GM21737 (cell line): ENCODE results near the gene GALNT2.

ENCODE experiments used
- ATAC-seq: cut with Tn5 transposase; IDR thresholded peaks from one replicate; pipeline ENCODE4 v1.9.1; 2021; ENCODE audit warnings: mild to moderate bottlenecking, moderate library complexity; ENCODE audit not compliant: unreplicated experiment

Gene GALNT2

DNA sequence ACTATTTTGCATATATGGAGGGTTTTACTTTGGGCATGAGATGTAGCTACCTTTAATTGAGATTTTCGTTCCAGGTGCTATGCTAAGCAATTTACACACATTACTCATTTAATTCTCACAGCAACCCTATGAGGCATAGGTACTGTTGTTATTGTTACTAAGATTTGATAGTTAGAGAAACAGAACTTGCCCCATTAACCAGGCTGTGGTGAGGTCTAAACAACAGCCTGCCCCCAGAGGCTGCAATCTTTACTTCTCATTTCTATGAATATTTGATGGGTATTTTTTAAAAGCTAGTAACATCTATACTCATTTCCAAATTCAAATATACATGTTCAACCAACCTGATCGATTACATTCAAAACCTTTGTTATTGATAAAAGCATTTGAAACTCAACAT, 155.6 kb downstream of the GALNT2 start:
- ATAC-seq, result no peak

DNA sequence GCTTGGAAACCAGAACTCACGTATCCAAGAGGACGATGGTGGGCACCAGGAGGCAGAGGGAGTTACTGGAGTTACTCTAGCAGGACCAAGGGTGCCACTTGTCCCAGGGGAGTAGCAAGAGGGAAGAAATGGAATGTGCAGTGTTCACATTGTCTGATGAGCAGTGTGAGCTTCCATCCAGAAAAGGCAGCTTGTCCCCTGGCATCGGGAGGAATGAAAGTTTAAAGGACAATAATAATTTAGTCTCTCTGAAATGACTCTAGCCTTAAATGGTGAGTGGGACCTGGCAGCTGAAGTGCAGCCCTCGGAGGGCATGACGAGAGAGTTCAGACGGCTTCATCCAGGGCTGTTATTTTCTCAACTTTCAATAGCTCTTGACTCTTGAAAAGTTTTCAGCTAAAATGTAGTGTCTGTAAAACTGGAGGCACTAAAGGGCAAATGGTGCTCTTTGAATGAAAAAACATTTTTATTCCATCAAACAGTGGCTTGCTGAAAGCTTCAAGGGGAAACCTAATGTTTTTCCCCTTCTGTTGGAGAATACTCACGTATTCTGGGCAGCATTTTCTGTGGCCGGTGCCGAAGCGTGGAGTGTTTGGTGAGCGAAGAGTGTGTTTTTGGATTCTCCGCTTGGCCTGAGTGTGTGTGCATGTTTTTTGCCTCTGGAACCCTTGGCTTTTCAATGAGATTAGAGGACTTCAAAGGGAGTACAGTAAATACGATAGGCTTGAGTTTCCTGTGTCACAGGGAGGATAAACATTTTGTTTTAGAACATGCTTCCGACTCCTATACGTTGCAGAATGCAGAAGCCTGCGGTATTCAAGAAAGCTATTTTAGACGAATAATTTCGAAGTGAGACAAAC, 157.3 kb downstream of the GALNT2 start:
- ATAC-seq, result no peak

DNA sequence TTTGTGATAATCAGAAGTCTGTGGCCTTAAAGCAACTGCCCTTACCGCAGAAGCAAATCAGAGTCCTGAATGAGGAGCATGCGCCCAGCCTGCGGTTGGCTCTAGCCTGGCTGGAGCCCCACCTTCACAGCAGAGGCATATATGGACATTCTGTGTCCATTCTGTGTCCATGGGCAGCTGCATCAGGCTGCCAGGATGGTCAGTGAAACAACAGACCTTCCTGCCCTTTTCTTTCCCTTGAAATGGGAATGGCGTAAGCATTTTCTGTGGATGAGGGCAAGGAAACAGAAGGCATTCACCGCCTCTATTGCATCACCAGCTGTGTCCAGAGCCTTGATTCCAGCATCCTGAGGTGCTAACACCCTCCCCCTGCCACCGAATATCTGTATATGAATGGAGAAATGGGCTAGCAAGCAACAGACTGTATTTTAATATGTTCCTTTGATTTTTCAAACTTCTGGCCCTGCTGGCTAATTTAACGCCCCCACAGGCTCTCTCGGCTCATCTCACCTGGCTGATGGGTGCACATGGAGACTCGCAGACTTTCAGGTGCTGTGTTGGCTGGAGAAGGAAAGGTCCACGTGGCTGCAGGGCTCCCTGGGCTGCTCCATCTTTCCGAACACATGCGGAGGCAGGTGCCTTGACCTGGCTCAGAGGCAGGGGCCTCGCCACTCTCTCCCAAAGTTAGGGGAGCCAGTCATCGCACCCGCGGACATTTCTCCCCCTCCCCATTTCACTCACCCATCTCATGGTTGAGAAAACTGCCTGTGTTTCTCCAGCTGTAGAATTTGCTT, 159.2 kb downstream of the GALNT2 start:
- ATAC-seq, result no peak

DNA sequence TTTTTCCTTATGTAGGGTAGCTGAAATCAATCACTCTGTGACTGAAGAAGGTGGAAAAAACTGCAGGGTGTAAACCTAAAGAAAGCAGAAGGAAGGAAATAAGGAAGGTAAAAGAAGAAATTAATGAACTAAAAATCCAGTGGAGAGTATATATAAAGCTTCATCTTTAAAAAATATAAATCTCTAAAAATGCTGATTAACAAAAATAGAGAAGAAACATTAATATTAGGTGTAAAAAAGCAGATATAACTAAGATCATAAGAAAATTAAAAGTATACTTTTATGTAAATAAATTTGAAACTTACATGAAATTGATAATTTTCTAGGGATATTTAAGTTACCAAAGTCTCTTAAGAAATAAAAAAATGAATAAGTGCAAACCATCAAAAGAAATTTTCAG, 159.8 kb downstream of the GALNT2 start:
- ATAC-seq, result no peak

DNA sequence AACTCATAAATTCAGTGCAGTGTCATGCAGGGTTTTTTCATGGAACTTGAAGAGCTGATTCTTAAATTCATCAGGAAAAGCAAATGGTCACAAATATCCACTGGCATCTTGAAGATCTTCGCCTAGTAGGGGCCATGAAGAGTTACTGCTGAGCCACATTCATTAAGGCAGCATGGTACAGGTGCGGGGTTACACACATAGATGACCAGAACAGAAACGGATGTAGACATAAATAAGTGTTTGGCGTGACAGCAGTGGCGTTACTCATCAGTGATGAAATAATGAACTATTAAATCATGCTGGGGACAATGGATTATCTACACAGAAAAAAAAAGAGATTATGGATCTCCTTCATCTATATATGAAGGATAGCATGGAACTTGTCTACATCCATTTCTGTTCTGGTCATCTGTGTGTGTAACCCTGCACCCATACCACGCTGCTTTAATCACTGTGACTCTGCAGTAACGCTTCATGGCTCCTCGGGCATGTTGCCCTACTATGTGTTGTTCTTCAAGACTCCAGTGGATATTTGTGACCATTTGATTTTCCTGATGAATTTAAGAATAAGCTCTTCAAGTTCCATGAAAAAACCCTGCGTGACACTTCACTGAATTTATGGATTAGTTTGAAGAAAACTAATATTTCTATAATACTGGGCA, 161.3 kb downstream of the GALNT2 start:
- ATAC-seq, result no peak

DNA sequence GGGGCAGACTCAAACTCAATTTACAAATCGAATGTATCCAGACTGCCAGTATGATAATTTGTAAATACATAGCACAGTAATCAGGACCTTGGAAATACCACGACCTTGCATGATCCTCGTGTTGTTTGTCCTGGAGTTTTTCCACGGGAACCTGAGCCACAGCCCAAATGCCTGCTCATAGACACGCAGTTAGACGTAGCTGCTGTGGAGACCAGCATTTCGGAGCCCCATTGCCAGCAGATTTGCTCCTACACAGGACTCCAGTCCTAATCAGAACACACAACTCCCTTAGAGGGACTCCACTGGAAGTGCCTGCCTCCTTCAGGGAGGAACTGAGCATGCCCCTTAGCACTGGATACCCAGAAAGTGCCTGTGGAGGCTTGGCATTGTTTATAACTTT, 163.2 kb downstream of the GALNT2 start:
- ATAC-seq, result no peak

DNA sequence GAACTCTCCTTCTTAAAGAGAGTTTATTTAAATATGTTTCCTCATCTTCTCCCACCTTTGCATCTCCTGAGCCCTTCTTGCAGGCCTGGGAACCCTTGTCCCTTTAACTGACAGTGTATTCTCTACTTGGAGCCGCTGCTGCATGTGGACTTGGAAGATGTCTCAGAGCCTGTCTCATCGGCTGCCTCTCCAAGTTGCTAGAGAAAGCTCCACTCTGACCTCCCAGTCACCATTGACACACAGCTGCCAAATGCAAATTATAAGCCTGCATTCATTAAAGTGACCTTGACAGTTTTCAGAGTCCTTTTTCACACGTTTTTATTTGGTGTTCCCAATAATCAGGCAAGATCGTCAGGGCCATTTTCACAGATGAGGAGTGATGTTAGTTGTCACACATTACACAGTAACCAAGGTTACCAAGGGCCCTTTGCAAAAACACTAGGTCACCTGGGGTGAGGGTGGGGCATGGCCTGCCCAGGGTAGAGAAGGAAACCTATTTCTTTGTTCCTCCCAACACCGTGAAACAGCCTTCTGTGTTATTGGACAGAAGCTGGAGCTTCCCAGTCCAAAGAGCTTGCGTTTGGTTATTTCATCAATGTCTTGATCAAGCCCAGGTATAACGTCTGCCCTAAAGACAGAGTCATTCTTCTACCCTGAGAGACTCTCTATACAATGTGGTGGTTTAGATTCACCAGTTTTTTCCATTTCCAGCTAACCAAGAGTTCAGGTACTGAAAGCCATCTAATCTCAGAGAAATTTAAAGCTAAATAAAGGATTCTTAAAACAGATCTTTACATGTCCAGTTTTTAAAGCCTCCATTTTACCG, 164.1 kb downstream of the GALNT2 start:
- ATAC-seq, result no peak

DNA sequence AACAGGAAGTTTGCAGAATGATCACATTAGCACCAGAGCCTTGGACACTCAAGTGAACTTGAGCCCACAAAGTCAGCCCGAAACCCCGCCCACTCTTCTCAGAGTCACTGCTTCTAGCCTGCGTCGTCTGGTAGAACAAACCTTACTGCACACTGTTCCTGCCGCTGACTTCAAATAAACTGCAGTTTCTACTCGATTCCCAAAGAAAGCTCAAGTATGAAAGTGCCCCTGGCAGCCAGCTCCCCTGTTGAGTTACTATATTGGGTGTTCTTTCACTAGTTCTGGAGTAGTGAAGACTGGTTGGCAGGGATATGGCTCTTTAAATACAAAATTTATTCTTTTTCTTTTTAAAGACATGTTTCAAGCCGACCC, 164.7 kb downstream of the GALNT2 start:
- ATAC-seq, result no peak

DNA sequence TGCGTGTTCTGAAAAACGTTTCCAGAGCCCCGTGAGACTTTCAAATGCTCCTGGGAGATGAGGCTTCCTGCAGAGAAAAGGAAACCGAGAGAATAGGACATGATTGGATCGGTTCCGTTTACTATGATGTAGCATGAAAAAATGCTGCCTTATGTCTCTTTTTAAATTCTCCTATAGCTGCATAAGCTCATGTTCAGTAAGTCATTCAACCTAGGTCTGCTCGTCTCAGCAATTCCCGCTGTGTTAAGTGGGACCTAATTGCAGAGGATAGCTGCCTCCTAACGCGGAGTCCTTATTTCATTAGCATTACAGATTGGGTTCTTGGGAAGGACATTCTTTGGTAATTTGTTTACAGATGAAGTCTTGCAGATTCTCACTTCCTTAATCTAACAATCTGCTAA, 165.3 kb downstream of the GALNT2 start:
- no peak for ATAC-seq

DNA sequence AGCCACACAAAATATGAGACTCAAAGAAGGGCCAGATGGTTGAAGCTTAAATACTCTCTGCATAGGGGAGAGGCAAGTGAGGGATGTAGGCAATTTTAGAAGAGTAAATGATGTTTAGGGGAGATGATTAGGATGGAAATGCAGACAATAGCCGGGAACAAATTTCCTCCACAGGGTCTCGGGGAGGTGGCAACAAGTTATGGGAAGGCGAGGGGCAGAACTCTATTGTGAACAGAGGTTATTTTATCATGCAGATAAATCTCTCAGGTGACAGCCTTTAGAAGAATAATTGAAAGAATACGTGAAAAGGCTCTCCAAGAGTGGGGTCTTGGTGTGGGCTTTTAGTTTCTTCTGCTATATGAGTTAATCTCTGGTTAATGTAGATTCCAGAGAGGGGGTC, 166.7 kb downstream of the GALNT2 start:
- no peak for ATAC-seq

DNA sequence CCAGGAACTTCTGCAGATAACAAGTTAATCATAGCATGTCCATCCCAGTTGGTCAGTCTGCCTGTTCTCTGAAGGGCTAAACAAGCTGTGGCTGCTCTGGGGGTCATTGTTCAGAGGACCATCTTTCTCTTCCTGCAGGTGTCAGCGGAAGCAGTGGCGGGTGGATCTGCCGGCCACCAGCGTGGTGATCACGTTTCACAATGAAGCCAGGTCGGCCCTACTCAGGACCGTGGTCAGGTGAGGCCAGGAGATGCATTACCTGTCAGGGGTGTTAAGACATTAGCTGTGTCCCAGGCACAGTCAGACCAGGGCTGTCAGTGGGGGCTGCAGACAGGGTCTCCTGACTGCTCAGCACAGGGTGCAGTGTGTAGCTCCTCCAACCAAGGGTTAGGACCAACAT, 168.8 kb downstream of the GALNT2 start:
- ATAC-seq, result no peak

DNA sequence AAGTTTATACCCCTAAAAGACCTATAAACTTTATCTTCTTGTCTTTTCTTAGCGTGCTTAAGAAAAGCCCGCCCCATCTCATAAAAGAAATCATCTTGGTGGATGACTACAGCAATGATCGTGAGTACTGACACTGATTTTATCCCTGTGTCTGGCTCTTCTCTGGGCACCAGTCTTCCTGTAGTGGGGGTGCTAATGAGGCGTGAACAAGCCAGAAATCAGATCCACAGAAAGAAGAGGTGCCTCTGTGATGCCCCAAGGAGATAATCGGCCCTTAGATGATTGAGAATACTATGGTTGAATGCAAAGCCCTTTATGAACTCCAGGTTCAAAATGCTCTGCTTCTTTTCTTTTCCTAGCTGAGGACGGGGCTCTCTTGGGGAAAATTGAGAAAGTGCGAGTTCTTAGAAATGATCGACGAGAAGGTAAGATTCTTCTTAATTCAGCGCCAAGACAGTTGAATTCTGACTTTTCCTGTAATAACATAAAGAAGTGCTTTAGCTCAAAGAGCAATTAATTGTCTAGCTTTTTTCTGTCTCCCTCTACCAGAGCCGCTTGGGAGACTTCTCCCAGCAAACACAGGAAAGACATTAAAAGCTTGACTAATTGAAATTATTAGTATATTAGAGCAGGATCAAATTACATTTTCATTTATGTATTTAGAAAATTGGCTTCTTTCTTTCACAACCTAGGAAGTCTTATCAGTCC, 169.4 kb downstream of the GALNT2 start:
- ATAC-seq, result no peak

DNA sequence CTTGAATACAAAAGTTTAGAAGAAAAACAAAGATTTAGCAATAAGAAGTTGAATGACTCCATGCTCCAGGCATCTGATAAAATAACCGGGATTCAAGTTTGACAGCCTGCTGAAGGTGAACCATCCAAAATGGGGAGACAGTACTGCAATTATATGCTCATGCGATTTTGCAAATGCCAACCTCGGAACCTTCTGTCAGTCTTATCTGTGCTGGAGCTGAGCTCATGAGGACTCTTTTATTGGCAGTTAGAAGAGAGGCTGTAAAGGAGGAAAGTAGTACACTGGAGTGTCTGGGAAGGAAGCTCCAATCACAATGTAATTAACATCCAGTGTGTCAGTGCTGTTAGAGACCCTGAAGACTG, 170.0 kb downstream of the GALNT2 start:
- ATAC-seq, result no peak

DNA sequence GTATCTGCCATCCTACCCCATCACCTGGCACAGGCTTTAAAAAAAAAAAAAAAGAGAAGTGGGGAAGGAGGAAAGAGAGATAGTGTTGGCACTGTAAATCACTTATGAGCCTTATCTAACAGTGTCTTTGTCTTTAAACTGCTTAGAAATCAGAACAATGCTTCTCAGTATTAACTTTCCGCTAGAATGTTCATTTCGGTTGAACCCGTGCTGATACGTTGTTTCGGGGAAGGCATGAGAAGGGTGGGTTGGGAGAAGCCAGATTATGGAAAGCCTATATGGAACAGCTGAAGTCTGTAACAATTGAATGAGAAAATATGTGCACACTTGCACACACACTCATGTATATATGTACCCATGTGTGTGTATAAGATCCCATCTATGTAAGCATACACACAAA, 170.8 kb downstream of the GALNT2 start:
- ATAC-seq, result no peak

DNA sequence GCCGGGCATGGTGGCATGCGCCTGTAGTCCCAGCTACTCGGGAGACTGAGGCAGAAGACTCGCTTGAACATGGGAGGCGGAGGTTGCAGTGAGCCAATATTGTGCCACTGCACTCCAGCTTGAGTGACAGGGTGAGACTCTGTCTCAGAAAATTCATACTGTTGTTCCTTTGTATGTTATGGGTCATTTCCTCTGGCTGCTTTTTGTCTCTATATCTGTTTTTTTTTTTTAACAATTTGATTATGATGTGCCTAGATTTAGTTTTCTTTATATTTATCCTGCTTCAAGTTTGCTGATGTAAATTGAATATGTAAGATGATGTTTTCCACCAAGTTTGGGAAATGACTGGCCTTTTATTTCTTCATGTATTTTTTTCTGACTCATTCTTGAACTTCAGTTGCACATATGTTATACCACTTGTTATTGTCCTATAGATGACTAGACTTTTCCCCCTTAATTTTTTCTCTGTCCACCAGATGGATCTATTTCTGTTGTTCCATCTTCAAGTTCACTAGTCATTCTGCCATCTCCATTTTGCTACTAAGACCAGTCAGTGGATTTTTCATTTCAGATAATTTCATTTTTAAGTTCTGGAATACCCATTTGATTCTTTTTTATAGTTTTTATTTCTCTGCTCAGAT, 173.5 kb downstream of the GALNT2 start:
- no peak for ATAC-seq

DNA sequence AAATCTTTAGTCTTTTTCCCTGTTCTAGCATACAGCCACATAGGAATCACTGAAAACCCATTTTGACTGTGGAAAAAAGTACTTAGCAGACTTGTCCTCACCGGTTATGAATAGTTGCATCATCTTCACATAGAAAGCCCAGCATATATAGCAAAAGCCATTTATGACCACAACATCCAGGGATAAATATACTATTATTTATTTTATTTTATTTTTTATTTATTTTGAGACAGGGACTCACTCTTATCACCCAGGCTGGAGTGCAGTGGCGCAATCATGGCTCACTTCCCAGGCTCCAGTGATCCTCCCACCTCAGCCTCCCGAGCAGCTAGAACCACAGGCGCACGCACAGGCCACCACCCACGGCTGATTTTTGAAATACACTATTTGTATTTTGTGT, 175.3 kb downstream of the GALNT2 start:
- no peak for ATAC-seq

DNA sequence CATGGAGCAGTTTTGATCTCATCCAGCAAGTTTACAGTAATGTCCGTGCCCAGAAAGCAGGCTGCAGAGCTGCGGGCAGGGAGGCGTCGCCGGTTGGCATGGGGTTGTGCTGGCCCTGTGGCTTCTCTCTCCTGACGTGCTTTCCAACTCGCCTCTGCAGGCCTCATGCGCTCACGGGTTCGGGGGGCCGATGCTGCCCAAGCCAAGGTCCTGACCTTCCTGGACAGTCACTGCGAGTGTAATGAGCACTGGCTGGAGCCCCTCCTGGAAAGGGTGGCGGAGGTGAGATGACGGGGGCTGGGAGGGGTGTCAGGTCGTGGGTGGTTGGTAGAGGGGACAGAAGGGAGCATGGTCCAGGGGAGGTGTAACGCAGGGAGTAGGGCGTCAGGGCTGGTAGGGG, 176.1 kb downstream of the GALNT2 start:
- no peak for ATAC-seq

DNA sequence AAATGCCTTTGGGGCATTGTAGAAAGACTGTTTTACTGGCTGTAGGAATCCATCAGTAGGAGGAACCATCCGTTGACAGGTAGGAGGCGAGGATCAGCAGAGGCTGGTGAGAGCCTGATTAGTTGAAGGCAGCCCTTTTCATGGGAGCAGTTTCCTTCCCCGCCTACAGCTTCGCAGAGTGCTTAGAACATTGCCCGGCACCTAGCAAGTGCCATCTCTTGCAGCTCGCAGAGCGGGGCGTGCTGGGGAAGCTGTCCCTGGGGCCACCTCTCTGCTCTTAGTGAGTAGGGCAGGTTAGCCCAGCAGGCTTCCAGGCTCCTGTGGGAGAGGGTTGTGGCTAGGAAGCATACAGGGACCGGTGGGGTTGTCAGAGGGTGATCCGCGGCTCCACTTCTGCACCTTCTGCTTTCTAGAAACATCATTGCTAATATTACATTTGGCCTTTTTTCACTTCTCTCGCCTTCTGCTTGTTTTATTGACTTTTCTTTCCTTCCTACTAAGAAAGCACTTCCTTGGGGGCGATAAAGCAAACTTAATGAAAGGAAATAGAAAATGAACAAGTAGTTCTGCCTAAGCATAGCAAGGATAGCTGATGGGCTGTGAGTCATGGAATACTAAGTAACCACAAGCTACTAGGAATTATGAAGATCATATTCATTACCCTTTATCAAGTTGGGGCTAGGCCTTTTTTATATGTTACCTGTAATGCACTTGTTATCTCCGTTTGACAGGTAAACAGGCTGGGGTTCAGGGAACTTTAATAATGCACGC, 176.7 kb downstream of the GALNT2 start:
- no peak for ATAC-seq

DNA sequence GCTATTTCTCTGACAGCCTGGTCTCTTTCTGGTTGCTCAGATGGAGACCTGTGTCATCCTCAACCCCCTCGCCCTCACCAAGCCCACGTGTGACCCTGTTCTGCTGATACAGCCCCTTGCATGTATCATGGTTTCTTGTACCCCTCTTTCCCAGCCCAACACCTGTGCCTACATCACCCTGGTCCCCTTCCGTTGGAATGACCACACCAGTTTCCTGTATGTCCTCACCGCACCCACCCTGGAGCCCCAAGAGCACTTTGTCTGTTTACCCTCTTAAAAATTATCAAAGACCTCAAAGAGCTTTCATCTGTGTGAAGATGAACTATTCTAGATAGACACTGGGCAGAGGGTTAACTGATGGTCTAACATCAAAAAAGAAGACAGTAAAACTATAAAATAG, 179.5 kb downstream of the GALNT2 start:
- ATAC-seq, result no peak
